ENCODE measurements around the gene DDX27. TPM values are rescaled to one million over a fixed set of nuclear protein-coding genes. Genes with fewer than 3 reads are reported as not detected.
"Not testable (repeated sequence)": the region's sequence is repeated elsewhere in the genome, so short reads cannot be mapped to it uniquely, and the experiment has no call there.

Gene DDX27
- total RNA-seq, 1 experiment from 2014 or later = 63.6 TPM

GRCh38 chr20:49199729-49200293 lies 19.4 kb upstream of the DDX27 start:
- DNase-seq (ENCODE audit: extremely low read depth, low read depth) = no peak

GRCh38 chr20:49203011-49203410 lies 16.2 kb upstream of the DDX27 start:
- DNase-seq (ENCODE audit: extremely low read depth, low read depth) = no peak

GRCh38 chr20:49203746-49204145 lies 15.5 kb upstream of the DDX27 start:
- DNase-seq (ENCODE audit: extremely low read depth, low read depth) = no peak

GRCh38 chr20:49207076-49207475 lies 12.1 kb upstream of the DDX27 start:
- DNase-seq (ENCODE audit: extremely low read depth, low read depth) = no peak

GRCh38 chr20:49210101-49210756 lies 9.0 kb upstream of the DDX27 start:
- DNase-seq (ENCODE audit: extremely low read depth, low read depth) = no peak

GRCh38 chr20:49210757-49211110 lies 8.5 kb upstream of the DDX27 start:
- no peak for DNase-seq (ENCODE audit: extremely low read depth, low read depth)

GRCh38 chr20:49214571-49214970 lies 4.6 kb upstream of the DDX27 start:
- no peak for DNase-seq (ENCODE audit: extremely low read depth, low read depth)

GRCh38 chr20:49215232-49215631 lies 4.0 kb upstream of the DDX27 start:
- no peak for DNase-seq (ENCODE audit: extremely low read depth, low read depth)

GRCh38 chr20:49216991-49217578 lies 2.1 kb upstream of the DDX27 start:
- DNase-seq (ENCODE audit: extremely low read depth, low read depth) = peak; percentile 88

GRCh38 chr20:49218739-49219090 lies 501 bp upstream of the DDX27 start:
- DNase-seq (ENCODE audit: extremely low read depth, low read depth) = not testable (repeated sequence)

GRCh38 chr20:49219924-49220831 lies 962 bp downstream of the DDX27 start:
- no peak for DNase-seq (ENCODE audit: extremely low read depth, low read depth)

GRCh38 chr20:49225896-49226295 lies 6.7 kb downstream of the DDX27 start:
- DNase-seq (ENCODE audit: extremely low read depth, low read depth) = no peak

- no peak for DNase-seq (ENCODE audit: extremely low read depth, low read depth)
These were observed 9.5 kb downstream of the DDX27 start for GRCh38 chr20:49228676-49229075.

GRCh38 chr20:49229381-49229780 lies 10.2 kb downstream of the DDX27 start:
- no peak for DNase-seq (ENCODE audit: extremely low read depth, low read depth)

- DNase-seq (ENCODE audit: extremely low read depth, low read depth) = no peak
These were observed 10.8 kb downstream of the DDX27 start for GRCh38 chr20:49230021-49230420.

GRCh38 chr20:49230561-49231133 lies 11.4 kb downstream of the DDX27 start:
- DNase-seq (ENCODE audit: extremely low read depth, low read depth) = no peak

GRCh38 chr20:49231471-49231870 lies 12.3 kb downstream of the DDX27 start:
- DNase-seq (ENCODE audit: extremely low read depth, low read depth) = no peak

- no peak for DNase-seq (ENCODE audit: extremely low read depth, low read depth)
These were observed 14.0 kb downstream of the DDX27 start for GRCh38 chr20:49233226-49233625.

- no peak for DNase-seq (ENCODE audit: extremely low read depth, low read depth)
These were observed 15.6 kb downstream of the DDX27 start for GRCh38 chr20:49234831-49235230.

GRCh38 chr20:49236301-49236700 lies 17.1 kb downstream of the DDX27 start:
- no peak for DNase-seq (ENCODE audit: extremely low read depth, low read depth)

- DNase-seq (ENCODE audit: extremely low read depth, low read depth) = no peak
These were observed 18.3 kb downstream of the DDX27 start for GRCh38 chr20:49237531-49237930.

All from NCI-H460 (cell line).